Suppressor macrophage treated with lipopolysaccharide for 4 hours (primary cell): ENCODE measurements around the gene KRTDAP.

Source experiments
- DNase-seq: peaks from one replicate; pipeline ENCODE4 v3.0.0-alpha.2; 2020

The KRTDAP gene

GRCh38 chr19:35512831-35513627 is 22.8 kb upstream of the KRTDAP start:
- DNase-seq, result no peak

- no peak for DNase-seq
Observed at GRCh38 chr19:35511337-35511736, 21.1 kb upstream of the KRTDAP start.

- DNase-seq, result no peak
Observed at GRCh38 chr19:35510626-35510964, 20.3 kb upstream of the KRTDAP start.

- peak; percentile 66 for DNase-seq
Observed at GRCh38 chr19:35509861-35510625, 19.8 kb upstream of the KRTDAP start.

GRCh38 chr19:35509018-35509652 is 18.9 kb upstream of the KRTDAP start:
- DNase-seq, result no peak

GRCh38 chr19:35508129-35508528 is 17.9 kb upstream of the KRTDAP start:
- no peak for DNase-seq

- DNase-seq, result no peak
Observed at GRCh38 chr19:35507561-35507960, 17.3 kb upstream of the KRTDAP start.

GRCh38 chr19:35506011-35506410 is 15.7 kb upstream of the KRTDAP start:
- DNase-seq, result no peak

- DNase-seq, result no peak
Observed at GRCh38 chr19:35502751-35503150, 12.5 kb upstream of the KRTDAP start.

GRCh38 chr19:35501684-35502083 is 11.4 kb upstream of the KRTDAP start:
- DNase-seq, result no peak

- DNase-seq, result no peak
Observed at GRCh38 chr19:35500611-35501010, 10.3 kb upstream of the KRTDAP start.

GRCh38 chr19:35498984-35499527 is 8.8 kb upstream of the KRTDAP start:
- no peak for DNase-seq

GRCh38 chr19:35498220-35498619 is 8.0 kb upstream of the KRTDAP start:
- no peak for DNase-seq

- no peak for DNase-seq
Observed at GRCh38 chr19:35497406-35497805, 7.1 kb upstream of the KRTDAP start.

- peak; percentile 85 for DNase-seq
Observed at GRCh38 chr19:35495107-35496064, 5.1 kb upstream of the KRTDAP start.

- DNase-seq, result no peak
Observed at GRCh38 chr19:35493971-35494370, 3.7 kb upstream of the KRTDAP start.

- DNase-seq, result no peak
Observed at GRCh38 chr19:35491836-35492360, 1.6 kb upstream of the KRTDAP start.

- no peak for DNase-seq
Observed at GRCh38 chr19:35488677-35489076, 1.6 kb downstream of the KRTDAP start.

- DNase-seq, result no peak
Observed at GRCh38 chr19:35487656-35488182, 2.5 kb downstream of the KRTDAP start.

GRCh38 chr19:35486268-35486708 is 4.0 kb downstream of the KRTDAP start:
- DNase-seq, result no peak

- no peak for DNase-seq
Observed at GRCh38 chr19:35484252-35485036, 5.8 kb downstream of the KRTDAP start.
